ENCODE data around the gene BCL7C.
"Not testable (repeated sequence)": the region's sequence is repeated elsewhere in the genome, so short reads cannot be mapped to it uniquely, and the experiment has no call there.

BCL7C gene

GRCh38 chr16:30866031-30866430 is 27.8 kb downstream of the BCL7C start:
- Histone ChIP-seq H4K20me1 (ENCODE audit: insufficient read depth, low read length) (no peaks in the 10 kb centered on the region), H3K4me1 (ENCODE audit: insufficient read depth, low read length, severe bottlenecking) (peaks cover 12% of the 10 kb centered on the region), H3K36me3 (ENCODE audit: insufficient read depth, low read length) (no peaks in the 10 kb centered on the region; the same call in 1 of the 2 replicates), H3F3A (ENCODE audit: insufficient read depth, low read length) (no peaks in the 10 kb centered on the region), H3K79me2 (ENCODE audit: insufficient read depth, low read length) (no peaks in the 10 kb centered on the region), H3K27me3 (ENCODE audit: insufficient read depth, low read length) (no peaks in the 10 kb centered on the region), H3K4me3 (ENCODE audit: low read depth, low read length, poor library complexity, severe bottlenecking) (no peak overlapping the region), H3K27ac (ENCODE audit: low read depth, low read length, poor library complexity, severe bottlenecking) (no peak overlapping the region), H3K9ac (ENCODE audit: low read length) (no peak overlapping the region), H3K9me3 (ENCODE audit: low read length) (0 out of 2 replicates have a peak, but pooled peaks cover 7% of the 10 kb centered on the region), H3K9me2 (ENCODE audit: low read depth, low read length) (no peaks in the 10 kb centered on the region), H2AFZ (ENCODE audit: low read length) (no peak overlapping the region), H3K4me2 (ENCODE audit: low read length) (no peak overlapping the region)
- TF ChIP-seq EZH2 (IDR thresholded peaks at IDR 0.05; ENCODE audit: borderline replicate concordance, low read length) (no peak), CTCF (IDR thresholded peaks at IDR 0.05; ENCODE audit: low read length) (no peak)

DNA sequence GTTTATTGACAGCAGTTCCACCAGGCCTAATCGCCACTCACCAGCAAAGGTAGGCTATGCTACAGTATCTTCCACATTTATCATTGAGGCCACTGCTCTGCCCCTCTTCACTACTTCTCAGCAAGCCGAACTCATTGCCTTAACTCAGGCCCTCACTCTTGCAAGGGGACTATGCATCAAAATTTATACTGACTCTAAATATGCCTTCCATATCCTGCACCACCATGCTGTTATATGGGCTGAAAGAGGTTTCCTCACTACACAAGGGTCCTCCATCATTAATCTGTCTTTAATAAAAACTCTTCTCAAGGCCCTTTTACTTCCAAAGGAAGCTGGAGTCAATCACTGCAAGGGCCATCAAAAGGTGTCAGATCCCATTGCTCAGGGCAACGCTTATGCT is 30.7 kb downstream of the BCL7C start:
- H3K9ac ChIP-seq (ENCODE audit: low read length); H3K9me2 ChIP-seq (ENCODE audit: low read depth, low read length); H3K4me3 ChIP-seq (ENCODE audit: low read depth, low read length, poor library complexity, severe bottlenecking); H3K36me3 ChIP-seq (ENCODE audit: insufficient read depth, low read length); H3K27me3 ChIP-seq (ENCODE audit: insufficient read depth, low read length); H2AFZ ChIP-seq (ENCODE audit: low read length); H4K20me1 ChIP-seq (ENCODE audit: insufficient read depth, low read length); H3K79me2 ChIP-seq (ENCODE audit: insufficient read depth, low read length); H3F3A ChIP-seq (ENCODE audit: insufficient read depth, low read length); H3K9me3 ChIP-seq (ENCODE audit: low read length); H3K27ac ChIP-seq (ENCODE audit: low read depth, low read length, poor library complexity, severe bottlenecking); H3K4me2 ChIP-seq (ENCODE audit: low read length): not testable (repeated sequence)
- H3K4me1 ChIP-seq (ENCODE audit: insufficient read depth, low read length, severe bottlenecking) = peaks cover 12% of the 10 kb centered on the region

DNA sequence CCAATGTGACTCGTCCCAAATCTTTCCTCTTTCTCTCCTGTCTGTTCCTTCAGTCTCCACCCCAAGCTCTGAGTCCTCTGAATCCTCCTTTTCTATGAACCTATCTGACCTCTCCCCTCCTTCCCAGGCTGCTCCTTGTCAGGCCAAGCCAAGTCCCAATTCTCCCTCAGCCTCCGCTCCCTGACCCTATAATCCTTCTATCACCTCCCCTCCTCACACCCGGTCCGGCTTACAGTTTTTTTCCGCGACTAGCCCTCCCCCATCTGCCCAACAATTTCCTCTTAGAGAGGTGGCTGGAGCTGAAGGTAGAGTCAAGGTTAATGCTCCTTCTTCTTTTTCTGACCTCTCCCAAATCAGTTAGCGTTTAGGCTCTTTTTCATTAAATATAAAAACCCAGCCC is 33.1 kb downstream of the BCL7C start:
- not testable (repeated sequence) for H3K27me3 ChIP-seq (ENCODE audit: insufficient read depth, low read length); H3K9me3 ChIP-seq (ENCODE audit: low read length); H3K9me2 ChIP-seq (ENCODE audit: low read depth, low read length); H3F3A ChIP-seq (ENCODE audit: insufficient read depth, low read length); H3K4me3 ChIP-seq (ENCODE audit: low read depth, low read length, poor library complexity, severe bottlenecking); H4K20me1 ChIP-seq (ENCODE audit: insufficient read depth, low read length); H3K36me3 ChIP-seq (ENCODE audit: insufficient read depth, low read length); H2AFZ ChIP-seq (ENCODE audit: low read length); H3K27ac ChIP-seq (ENCODE audit: low read depth, low read length, poor library complexity, severe bottlenecking); H3K4me1 ChIP-seq (ENCODE audit: insufficient read depth, low read length, severe bottlenecking); H3K79me2 ChIP-seq (ENCODE audit: insufficient read depth, low read length); H3K9ac ChIP-seq (ENCODE audit: low read length); H3K4me2 ChIP-seq (ENCODE audit: low read length)

GRCh38 chr16:30858829-30859423 is 35.0 kb downstream of the BCL7C start:
- no peak overlapping the region for H2AFZ ChIP-seq (ENCODE audit: low read length)
- H3K9ac ChIP-seq (ENCODE audit: low read length) = no peak overlapping the region
- no peak overlapping the region for H3K4me2 ChIP-seq (ENCODE audit: low read length)
- no peak overlapping the region for H3K27ac ChIP-seq (ENCODE audit: low read depth, low read length, poor library complexity, severe bottlenecking)
- no peaks in the 10 kb centered on the region for H4K20me1 ChIP-seq (ENCODE audit: insufficient read depth, low read length)
- no peaks in the 10 kb centered on the region for H3K4me1 ChIP-seq (ENCODE audit: insufficient read depth, low read length, severe bottlenecking)
- no peaks in the 10 kb centered on the region for H3F3A ChIP-seq (ENCODE audit: insufficient read depth, low read length)
- no peaks in the 10 kb centered on the region; the same call in 1 of the 2 replicates for H3K36me3 ChIP-seq (ENCODE audit: insufficient read depth, low read length)
- H3K27me3 ChIP-seq (ENCODE audit: insufficient read depth, low read length) = no peaks in the 10 kb centered on the region
- H3K9me3 ChIP-seq (ENCODE audit: low read length) = 0 out of 2 replicates have a peak, but pooled peaks cover 7% of the 10 kb centered on the region
- H3K79me2 ChIP-seq (ENCODE audit: insufficient read depth, low read length) = no peaks in the 10 kb centered on the region
- no peak for TF ChIP-seq EZH2 (IDR thresholded peaks at IDR 0.05; ENCODE audit: borderline replicate concordance, low read length)
- TF ChIP-seq CTCF (IDR thresholded peaks at IDR 0.05; ENCODE audit: low read length) = no peak
- H3K9me2 ChIP-seq (ENCODE audit: low read depth, low read length) = no peaks in the 10 kb centered on the region
- H3K4me3 ChIP-seq (ENCODE audit: low read depth, low read length, poor library complexity, severe bottlenecking) = no peak overlapping the region

All from OCI-LY1 (cell line).